HepG2 (cell line): ENCODE data around the gene ADGRF1. TPM values are rescaled to one million over a fixed set of nuclear protein-coding genes. Genes with fewer than 3 reads are reported as not detected.
A peak's percentile ranks its signal among the peaks of the same experiment; 100 is the strongest.

Experiments
- ARNT2 ChIP-seq: sonication (generic); formaldehyde crosslinking; IDR thresholded peaks from 2 replicates; pipeline ENCODE4 v1.8.0; 2022; ENCODE audit warnings: mild to moderate bottlenecking, low read depth, missing genetic modification reagents, moderate library complexity
- E2F1 ChIP-seq: sonication (generic); formaldehyde crosslinking; IDR thresholded peaks from 2 replicates; pipeline ENCODE4 v1.5.0; 2020; ENCODE audit warnings: missing genetic modification reagents
- EEA1 ChIP-seq: sonication (generic); formaldehyde crosslinking; IDR thresholded peaks from 2 replicates; pipeline ENCODE4 v1.5.1; 2020; ENCODE audit warnings: mild to moderate bottlenecking, missing genetic modification reagents, borderline replicate concordance
- FOXK2 ChIP-seq: fragments of 450-650 bp; IDR thresholded peaks from 2 replicates; pipeline ENCODE4 v1.6.1; 2016
- GTF2F1 ChIP-seq: fragments of 150-350 bp; IDR thresholded peaks from 2 replicates; pipeline ENCODE4 v1.6.1; 2014; ENCODE audit warnings: low read length
- HDAC1 ChIP-seq: sonication (generic); formaldehyde crosslinking; IDR thresholded peaks from 2 replicates; pipeline ENCODE4 v1.5.1; 2020; ENCODE audit warnings: mild to moderate bottlenecking, missing genetic modification reagents
- HDAC2 ChIP-seq: sonication (generic); formaldehyde crosslinking; IDR thresholded peaks from 2 replicates; pipeline ENCODE4 v1.4.0; 2020; ENCODE audit warnings: missing genetic modification reagents
- HES4 ChIP-seq: sonication (generic); formaldehyde crosslinking; IDR thresholded peaks from 2 replicates; pipeline ENCODE4 v1.9.0; 2021; ENCODE audit warnings: mild to moderate bottlenecking, missing genetic modification reagents, borderline replicate concordance
- JDP2 ChIP-seq: sonication (generic); formaldehyde crosslinking; IDR thresholded peaks from 2 replicates; pipeline ENCODE4 v1.8.1; 2022; ENCODE audit warnings: missing genetic modification reagents, borderline replicate concordance
- KDM6A ChIP-seq: IDR thresholded peaks from 2 replicates; pipeline ENCODE4 v1.6.1; 2016; ENCODE audit warnings: low read depth
- NCOR1 ChIP-seq: fragments of 200-600 bp; sonication (generic); IDR thresholded peaks from 2 replicates; pipeline ENCODE4 v1.7.0; 2017; ENCODE audit warnings: antibody characterized with exemption, low read length, borderline replicate concordance
- NR2F2 ChIP-seq: IDR thresholded peaks from 2 replicates; pipeline ENCODE4 v1.6.1; 2012; ENCODE audit warnings: low read depth, inconsistent platforms, borderline replicate concordance
- POLR2A ChIP-seq, 2 experiments: IDR thresholded peaks; 2 replicates each; pipeline ENCODE4 v1.6.1; 2011; ENCODE audit warnings: low read depth in 2 of 2, low read length in 2 of 2, mild to moderate bottlenecking in 1 of 2, moderate library complexity in 1 of 2; ENCODE audit not compliant: insufficient read depth in 1 of 2
- RCOR2 ChIP-seq: IDR thresholded peaks from 2 replicates; pipeline ENCODE4 v1.6.1; 2016; ENCODE audit warnings: missing biosample characterization, missing genetic modification reagents
- RXRA ChIP-seq: sonication (generic); formaldehyde crosslinking; IDR thresholded peaks from 2 replicates; pipeline ENCODE4 v1.5.1; 2020; ENCODE audit warnings: missing genetic modification reagents
- SIX4 ChIP-seq: sonication (generic); formaldehyde crosslinking; IDR thresholded peaks from 2 replicates; pipeline ENCODE4 v1.4.0; 2020; ENCODE audit warnings: missing genetic modification reagents
- SP4 ChIP-seq: sonication (generic); formaldehyde crosslinking; IDR thresholded peaks from 2 replicates; pipeline ENCODE4 v1.8.1; 2023; ENCODE audit warnings: mild to moderate bottlenecking, missing genetic modification reagents
- U2AF2 ChIP-seq: fragments of 200-400 bp; formaldehyde crosslinking; IDR thresholded peaks from 2 replicates; pipeline ENCODE4 v1.6.1; 2017; ENCODE audit warnings: low read depth, mild to moderate bottlenecking, low read length
- YEATS4 ChIP-seq: sonication (generic); formaldehyde crosslinking; IDR thresholded peaks from 2 replicates; pipeline ENCODE4 v1.4.0; 2020; ENCODE audit warnings: missing genetic modification reagents, borderline replicate concordance
- ZBTB20 ChIP-seq: sonication (generic); formaldehyde crosslinking; IDR thresholded peaks from 2 replicates; pipeline ENCODE4 v1.8.1; 2023; ENCODE audit warnings: missing genetic modification reagents, low read depth, mild to moderate bottlenecking, borderline replicate concordance
- ZKSCAN1 ChIP-seq: fragments of 150-350 bp; IDR thresholded peaks from 2 replicates; pipeline ENCODE4 v1.6.1; 2014; ENCODE audit warnings: low read length
- ZNF354B ChIP-seq: sonication (generic); formaldehyde crosslinking; IDR thresholded peaks from 2 replicates; pipeline ENCODE4 v1.8.0; 2022; ENCODE audit warnings: mild to moderate bottlenecking, missing genetic modification reagents
- ZNF432 ChIP-seq: sonication (generic); formaldehyde crosslinking; IDR thresholded peaks from 2 replicates; pipeline ENCODE4 v1.5.0; 2020; ENCODE audit warnings: missing genetic modification reagents, mild to moderate bottlenecking, borderline replicate concordance
- ZNF501 ChIP-seq: sonication (generic); formaldehyde crosslinking; IDR thresholded peaks from 2 replicates; pipeline ENCODE4 v1.5.1; 2020; ENCODE audit warnings: mild to moderate bottlenecking, moderate library complexity, missing genetic modification reagents
- ZNF552 ChIP-seq: sonication (generic); formaldehyde crosslinking; IDR thresholded peaks from 2 replicates; pipeline ENCODE4 v1.9.0; 2022; ENCODE audit warnings: missing genetic modification reagents, mild to moderate bottlenecking, borderline replicate concordance
- ZNF660 ChIP-seq: sonication (generic); formaldehyde crosslinking; IDR thresholded peaks from 2 replicates; pipeline ENCODE4 v1.5.1; 2020; ENCODE audit warnings: mild to moderate bottlenecking, low read depth, missing genetic modification reagents, borderline replicate concordance
- polyA plus RNA-seq, 8 experiments: library from polyadenylated mRNA; depleted of rRNA in 3 of 8; stranded (reverse) in 7 of 8; unstranded in 1 of 8; fragments of >200 nt; fragmentation: Illumina TruSeq in 4 of 8; extraction: Trizol in 4 of 8; gene quantifications; 2 replicates each; pipeline versions ENCODE4 v1.2.1 to v1.2.3, GENCODE V29; 2011 to 2016; ENCODE audit warnings: low read depth in 4 of 8, missing spikeins in 1 of 8, mixed read lengths in 1 of 8; ENCODE audit not compliant: insufficient read depth in 1 of 8
- total RNA-seq, 5 experiments: library from RNA; depleted of rRNA; stranded (reverse); fragments of >200 nt; fragmentation: Illumina TruSeq; extraction: Trizol; gene quantifications; 2 replicates each; pipeline ENCODE4 v1.2.3, GENCODE V29; 2016; ENCODE audit warnings: low read depth in 1 of 5
- TF ChIP-seq, protein P1 (sequence below): IDR thresholded peaks from 2 replicates; pipeline ENCODE4 v1.6.1; 2016
- TF ChIP-seq, protein P2 (sequence below): sonication (generic); formaldehyde crosslinking; IDR thresholded peaks from 2 replicates; pipeline ENCODE4 v1.5.0; 2020; ENCODE audit warnings: missing genetic modification reagents

Gene ADGRF1
- total and polyA plus RNA-seq, 2 of the 13 experiments (the other 11 are each of a cell fraction or from before 2014, with no cell fraction given) = not detected

DNA sequence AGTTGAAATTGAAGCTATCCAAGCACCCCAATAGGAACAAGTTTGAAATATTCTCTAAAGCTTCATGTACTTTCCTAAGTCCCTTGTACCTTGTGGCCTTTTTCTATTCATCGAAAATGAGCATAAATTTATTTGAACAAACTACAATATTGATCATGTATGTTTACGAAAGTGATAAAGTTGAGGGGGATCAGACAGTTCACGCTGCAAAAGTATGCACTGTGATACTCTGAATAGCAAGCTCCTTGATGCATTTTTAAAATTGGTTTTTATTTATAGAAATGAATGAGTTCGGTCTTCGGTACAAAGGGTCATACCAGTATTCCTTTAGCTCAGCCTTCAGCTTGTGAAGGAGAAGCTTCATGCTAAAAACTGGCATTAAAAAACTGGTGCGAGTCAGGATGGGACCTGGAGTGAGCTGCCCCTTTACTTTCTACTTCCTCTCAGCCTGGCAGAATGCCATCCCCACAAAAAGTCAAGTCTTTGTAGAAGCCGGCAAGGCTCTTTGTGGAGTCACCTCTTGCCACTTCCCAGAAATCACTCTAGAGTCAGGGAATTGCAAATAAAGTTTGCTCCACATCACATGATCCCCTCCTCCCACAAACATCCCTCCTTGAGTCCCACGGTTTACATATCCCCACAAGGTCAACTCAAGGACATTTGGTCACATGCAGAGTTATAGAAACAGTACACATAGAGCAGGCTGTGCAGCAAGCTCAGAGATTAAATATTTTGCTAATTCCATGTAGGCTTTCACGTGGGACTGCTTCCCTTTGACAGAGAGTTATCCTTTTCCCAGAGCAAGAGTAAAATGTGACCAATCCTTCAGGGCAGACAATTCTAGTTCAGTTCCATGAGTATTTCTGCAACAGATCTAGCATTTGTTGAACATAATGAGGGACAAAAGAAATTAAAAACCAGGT lies 34.6 kb upstream of the ADGRF1 start (continued):
- TF ChIP-seq ZNF354B (CRISPR knock-in tag) (no peak), GTF2F1 (no peak; the same call in 1 of the 2 replicates), POLR2A (IDR thresholded peaks at IDR 0.05; ENCODE audit: insufficient read depth in 1 of 2, low read depth in 2 of 2, low read length in 2 of 2) (peak in 1 of 2 experiments; percentile 31; a peak in 2 of 4 replicates), U2AF2 (no peak), ZKSCAN1 (no peak), E2F1 (CRISPR knock-in tag) (no peak), HDAC2 (CRISPR knock-in tag) (peak; percentile 96), ZNF501 (no peak), ZNF552 (CRISPR knock-in tag) (no peak), NCOR1 (peak; percentile 95; the same call in 1 of the 2 replicates), ZNF432 (CRISPR knock-in tag) (no peak), HDAC1 (CRISPR knock-in tag) (no peak; the same call in none of the 2 replicates), JDP2 (CRISPR knock-in tag) (peak; percentile 58; the same call in 1 of the 2 replicates), SIX4 (CRISPR knock-in tag) (peak; percentile 92), RXRA (peak; percentile 97; the same call in 1 of the 2 replicates), YEATS4 (CRISPR knock-in tag) (0 out of 2 replicates have a peak, but pooled peaks have one; percentile 63), FOXK2 (peak; percentile 50; the same call in 1 of the 2 replicates), KDM6A (CRISPR knock-in tag) (peak; percentile 90), ZNF660 (CRISPR knock-in tag) (no peak), SP4 (CRISPR knock-in tag) (peak; percentile 54), NR2F2 (peak; percentile 90), HES4 (no peak), ZBTB20 (peak; percentile 75; the same call in 1 of the 2 replicates), ARNT2 (0 out of 2 replicates have a peak, but pooled peaks have one; percentile 60), EEA1 (CRISPR knock-in tag) (no peak), RCOR2 (peak; percentile 97)
- TF ChIP-seq, protein P1, sequence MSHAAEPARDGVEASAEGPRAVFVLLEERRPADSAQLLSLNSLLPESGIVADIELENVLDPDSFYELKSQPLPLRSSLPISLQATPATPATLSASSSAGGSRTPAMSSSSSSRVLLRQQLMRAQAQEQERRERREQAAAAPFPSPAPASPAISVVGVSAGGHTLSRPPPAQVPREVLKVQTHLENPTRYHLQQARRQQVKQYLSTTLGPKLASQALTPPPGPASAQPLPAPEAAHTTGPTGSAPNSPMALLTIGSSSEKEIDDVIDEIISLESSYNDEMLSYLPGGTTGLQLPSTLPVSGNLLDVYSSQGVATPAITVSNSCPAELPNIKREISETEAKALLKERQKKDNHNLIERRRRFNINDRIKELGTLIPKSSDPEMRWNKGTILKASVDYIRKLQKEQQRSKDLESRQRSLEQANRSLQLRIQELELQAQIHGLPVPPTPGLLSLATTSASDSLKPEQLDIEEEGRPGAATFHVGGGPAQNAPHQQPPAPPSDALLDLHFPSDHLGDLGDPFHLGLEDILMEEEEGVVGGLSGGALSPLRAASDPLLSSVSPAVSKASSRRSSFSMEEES (CRISPR knock-in tag) = peak; percentile 100
- TF ChIP-seq, protein P2, sequence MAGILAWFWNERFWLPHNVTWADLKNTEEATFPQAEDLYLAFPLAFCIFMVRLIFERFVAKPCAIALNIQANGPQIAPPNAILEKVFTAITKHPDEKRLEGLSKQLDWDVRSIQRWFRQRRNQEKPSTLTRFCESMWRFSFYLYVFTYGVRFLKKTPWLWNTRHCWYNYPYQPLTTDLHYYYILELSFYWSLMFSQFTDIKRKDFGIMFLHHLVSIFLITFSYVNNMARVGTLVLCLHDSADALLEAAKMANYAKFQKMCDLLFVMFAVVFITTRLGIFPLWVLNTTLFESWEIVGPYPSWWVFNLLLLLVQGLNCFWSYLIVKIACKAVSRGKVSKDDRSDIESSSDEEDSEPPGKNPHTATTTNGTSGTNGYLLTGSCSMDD = no peak
